ENCODE results near the gene SLC39A10. TPM values are rescaled to one million over a fixed set of nuclear protein-coding genes. Genes with fewer than 3 reads are reported as not detected.

SLC39A10 gene
- total and polyA plus RNA-seq, 9 of the 15 experiments (the other 6 are each of a cell fraction or from before 2014, with no cell fraction given): 12.5 to 40.1 (median 23.1) TPM

DNA sequence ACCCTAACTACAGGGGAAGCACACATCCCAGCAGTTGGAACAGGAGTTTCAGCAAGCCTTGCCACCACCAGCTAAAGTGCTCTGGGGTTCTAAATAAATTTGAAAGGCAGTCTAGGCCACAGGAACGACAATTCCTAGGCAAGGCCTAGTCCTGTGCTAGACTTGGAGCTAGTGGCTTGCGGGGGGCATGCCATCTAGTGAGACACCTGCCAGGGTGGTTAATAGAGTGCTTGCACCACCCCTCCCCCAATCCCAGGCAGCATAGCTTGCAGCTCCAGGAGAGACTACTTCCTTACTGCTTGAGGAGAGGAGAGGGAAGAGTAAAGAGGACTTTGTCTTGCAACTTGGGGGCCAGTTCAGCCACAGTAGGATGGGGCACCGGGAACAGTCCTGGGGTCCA lies 101.8 kb downstream of the SLC39A10 start:
- H3K79me2 ChIP-seq (ENCODE audit: control insufficient read depth, insufficient read depth, low read length): no peaks in the 10 kb centered on the region
- POLR2A ChIA-PET: interaction anchor here (0.7 kb wide), 1 partner anchor 8 kb away, joined by 3 read pairs; no protein-coding TSS in a partner anchor
- WGBS (ENCODE audit: insufficient coverage, low coverage, missing lambda C conversion rate): 8% methylated on average over 2 of the region's 3 CpGs
- no peaks in the 10 kb centered on the region for H4K20me1 ChIP-seq (replicated peaks; ENCODE audit: control insufficient read depth, insufficient read depth, low read length)
- TF ChIP-seq PKNOX1 (IDR thresholded peaks at IDR 0.05): no peak
- ATAC-seq (no peak), FAIRE-seq (no peak), DNase-seq (ENCODE audit: extremely low read depth in 1 of 4, low spot score in 3 of 4) (no peak)
- H3K9me3 ChIP-seq (replicated peaks; ENCODE audit: control insufficient read depth, insufficient read depth, low read depth, low read length): no peaks in the 10 kb centered on the region
- no peak overlapping the region for H2AFZ ChIP-seq (ENCODE audit: low read depth, low read length)
- no peaks in the 10 kb centered on the region for H3K4me1 ChIP-seq (replicated peaks in 1 of 2; ENCODE audit: control insufficient read depth in 2 of 2, insufficient read depth in 2 of 2, low read length in 2 of 2)
- no peaks in the 10 kb centered on the region for H3K27me3 ChIP-seq (ENCODE audit: control insufficient read depth in 2 of 2, insufficient read depth in 2 of 2, low read length in 2 of 2)
- no peak overlapping the region for H3K27ac ChIP-seq (ENCODE audit: extremely low read depth, low read depth, low read length)
- BruUV-seq (replicated peaks): no TSS peak
- intact Hi-C loops (cut with micrococcal nuclease) (no loop called here), in situ Hi-C loops (cut with MboI) (no loop called here)
- H3K9me1 ChIP-seq (ENCODE audit: control insufficient read depth, insufficient read depth, low read length): no peaks in the 10 kb centered on the region
- H3K9ac ChIP-seq (ENCODE audit: insufficient read depth in 1 of 2, low read depth in 2 of 2, low read length in 2 of 2): no peak overlapping the region
- no peaks in the 10 kb centered on the region for H3K36me3 ChIP-seq (ENCODE audit: control insufficient read depth, insufficient read depth, low read length)
- no peak overlapping the region for H3K4me2 ChIP-seq (ENCODE audit: insufficient read depth, low read length)
- H3K4me3 ChIP-seq: no peak overlapping the region
- CTCF ChIA-PET (ENCODE audit: low intra/inter-chr PET ratio): no interaction called here

- in situ Hi-C loops (cut with MboI) (no loop called here), intact Hi-C loops (cut with micrococcal nuclease) (no loop called here)
- BruUV-seq (replicated peaks): no TSS peak
- TF ChIP-seq ZNF79 (CRISPR knock-in tag; IDR thresholded peaks at IDR 0.05; ENCODE audit: low read depth): no peak
- TF ChIP-seq E2F3 (CRISPR knock-in tag; IDR thresholded peaks at IDR 0.05): no peak
- no peak for TF ChIP-seq NR2F6 (CRISPR knock-in tag; IDR thresholded peaks at IDR 0.05)
- TF ChIP-seq KDM1A (IDR thresholded peaks at IDR 0.05): no peak
- 0% methylated on average over 1 of the region's 1 CpG for WGBS (ENCODE audit: insufficient coverage, low coverage, missing lambda C conversion rate)
- ATAC-seq (no peak), DNase-seq (ENCODE audit: extremely low read depth in 1 of 4, low spot score in 3 of 4) (no peak), FAIRE-seq (no peak)
- Histone ChIP-seq H3K9me3 (replicated peaks; ENCODE audit: control insufficient read depth, insufficient read depth, low read depth, low read length) (no peaks in the 10 kb centered on the region), H3K79me2 (ENCODE audit: control insufficient read depth, insufficient read depth, low read length) (no peaks in the 10 kb centered on the region), H3K4me3 (no peak overlapping the region), H3K4me1 (replicated peaks in 1 of 2; ENCODE audit: control insufficient read depth in 2 of 2, insufficient read depth in 2 of 2, low read length in 2 of 2) (no peaks in the 10 kb centered on the region), H2AFZ (ENCODE audit: low read depth, low read length) (no peak overlapping the region), H3K27ac (ENCODE audit: extremely low read depth, low read depth, low read length) (no peak overlapping the region), H3K36me3 (ENCODE audit: control insufficient read depth, insufficient read depth, low read length) (no peaks in the 10 kb centered on the region), H4K20me1 (replicated peaks; ENCODE audit: control insufficient read depth, insufficient read depth, low read length) (no peaks in the 10 kb centered on the region), H3K9me1 (ENCODE audit: control insufficient read depth, insufficient read depth, low read length) (no peaks in the 10 kb centered on the region), H3K9ac (ENCODE audit: insufficient read depth in 1 of 2, low read depth in 2 of 2, low read length in 2 of 2) (no peak overlapping the region), H3K4me2 (ENCODE audit: insufficient read depth, low read length) (no peak overlapping the region), H3K27me3 (ENCODE audit: control insufficient read depth in 2 of 2, insufficient read depth in 2 of 2, low read length in 2 of 2) (no peaks in the 10 kb centered on the region)
- POLR2A ChIA-PET: interaction anchor here (0.9 kb wide), 1 partner anchor 12 kb away, joined by 3 read pairs; no protein-coding TSS in a partner anchor
- CTCF ChIA-PET (ENCODE audit: low intra/inter-chr PET ratio): no interaction called here
These were observed 102.9 kb downstream of the SLC39A10 start for GRCh38 chr2:195759877-195760276.

All from K562 (cell line).